ENCODE results near the gene SEZ6L2. TPM values are rescaled to one million over a fixed set of nuclear protein-coding genes. Genes with fewer than 3 reads are reported as not detected.

The SEZ6L2 gene
- total and polyA plus RNA-seq, 2 experiments from 2014 or later: 18.0 to 71.9 TPM

- no peaks in the 10 kb centered on the region; the same call in 2 of the 3 replicates for H3K4me1 Mint-ChIP-seq
- H3K79me2 ChIP-seq (replicated peaks; ENCODE audit: insufficient read depth): no peaks in the 10 kb centered on the region
- ATAC-seq: no peak
- H3K27ac ChIP-seq (ENCODE audit: low read depth): no peak overlapping the region
- no peak for DNase-seq (ENCODE audit: low spot score)
- TF ChIP-seq STAT1 (IDR thresholded peaks at IDR 0.05; ENCODE audit: unreplicated experiment) (no peak), ETS1 (IDR thresholded peaks at IDR 0.05) (no peak), ZNF331 (CRISPR knock-in tag; IDR thresholded peaks at IDR 0.05; ENCODE audit: low read depth) (no peak), EZH2phosphoT487 (IDR thresholded peaks at IDR 0.05; ENCODE audit: unreplicated experiment) (no peak), REST (IDR thresholded peaks at IDR 0.05; ENCODE audit: unreplicated experiment) (no peak), JUNB (IDR thresholded peaks at IDR 0.05; ENCODE audit: unreplicated experiment) (no peak), POLR2AphosphoS5 (IDR thresholded peaks at IDR 0.05; ENCODE audit: low read depth) (no peak)
- H3K9me2 ChIP-seq (ENCODE audit: insufficient read depth): no peaks in the 10 kb centered on the region
- no peak overlapping the region for H3K27ac Mint-ChIP-seq
- H3K4me3 Mint-ChIP-seq: no peak overlapping the region
- H3F3A ChIP-seq (replicated peaks; ENCODE audit: low read depth): no peaks in the 10 kb centered on the region
- H3K4me3 ChIP-seq: no peak overlapping the region
- H3K27me3 Mint-ChIP-seq (ENCODE audit: insufficient read depth, low read depth, poor library complexity): peaks cover 6% of the 10 kb centered on the region
- H3K4me1 ChIP-seq (ENCODE audit: insufficient read depth): no peaks in the 10 kb centered on the region
- H2AFZ ChIP-seq: no peak overlapping the region
- no peaks in the 10 kb centered on the region for H3K36me3 ChIP-seq (ENCODE audit: insufficient read depth)
- H3K27me3 ChIP-seq (ENCODE audit: insufficient read depth): no peaks in the 10 kb centered on the region
- no peak overlapping the region for H3K4me2 ChIP-seq
- H3K36me3 Mint-ChIP-seq (ENCODE audit: low read depth): no peaks in the 10 kb centered on the region
- no peaks in the 10 kb centered on the region for H4K20me1 ChIP-seq (replicated peaks; ENCODE audit: insufficient read depth)
- no peaks in the 10 kb centered on the region for H3K9me3 Mint-ChIP-seq
Measured at GRCh38 chr16:29839822-29840221, 59.5 kb downstream of the SEZ6L2 start.

- Histone ChIP-seq H2AFZ (no peak overlapping the region), H3K9me2 (ENCODE audit: insufficient read depth) (no peaks in the 10 kb centered on the region), H3K79me2 (replicated peaks; ENCODE audit: insufficient read depth) (no peaks in the 10 kb centered on the region), H3K4me1 (ENCODE audit: insufficient read depth) (no peaks in the 10 kb centered on the region), H3K36me3 (ENCODE audit: insufficient read depth) (no peaks in the 10 kb centered on the region), H4K20me1 (replicated peaks; ENCODE audit: insufficient read depth) (no peaks in the 10 kb centered on the region), H3K4me2 (no peak overlapping the region), H3K4me3 (no peak overlapping the region), H3K27ac (ENCODE audit: low read depth) (no peak overlapping the region), H3K27me3 (ENCODE audit: insufficient read depth) (no peaks in the 10 kb centered on the region), H3F3A (replicated peaks; ENCODE audit: low read depth) (no peaks in the 10 kb centered on the region)
- DNase-seq (ENCODE audit: low spot score): no peak
- ATAC-seq: no peak
- Mint-ChIP-seq H3K36me3 (ENCODE audit: low read depth) (no peaks in the 10 kb centered on the region), H3K4me3 (no peak overlapping the region), H3K27me3 (ENCODE audit: insufficient read depth, low read depth, poor library complexity) (peaks cover 6% of the 10 kb centered on the region), H3K4me1 (no peaks in the 10 kb centered on the region; the same call in 2 of the 3 replicates), H3K27ac (no peak overlapping the region), H3K9me3 (no peaks in the 10 kb centered on the region)
- no peak for TF ChIP-seq POLR2AphosphoS5 (IDR thresholded peaks at IDR 0.05; ENCODE audit: low read depth)
- no peak for TF ChIP-seq CREB1 (CRISPR knock-in tag; IDR thresholded peaks at IDR 0.05; ENCODE audit: low read depth)
- TF ChIP-seq REST (IDR thresholded peaks at IDR 0.05; ENCODE audit: unreplicated experiment): no peak
Measured at GRCh38 chr16:29837841-29838240, 61.5 kb downstream of the SEZ6L2 start.

All from GM23338 (cell line).